Measurements from ENCODE around the gene UBE2J2.

DNA sequence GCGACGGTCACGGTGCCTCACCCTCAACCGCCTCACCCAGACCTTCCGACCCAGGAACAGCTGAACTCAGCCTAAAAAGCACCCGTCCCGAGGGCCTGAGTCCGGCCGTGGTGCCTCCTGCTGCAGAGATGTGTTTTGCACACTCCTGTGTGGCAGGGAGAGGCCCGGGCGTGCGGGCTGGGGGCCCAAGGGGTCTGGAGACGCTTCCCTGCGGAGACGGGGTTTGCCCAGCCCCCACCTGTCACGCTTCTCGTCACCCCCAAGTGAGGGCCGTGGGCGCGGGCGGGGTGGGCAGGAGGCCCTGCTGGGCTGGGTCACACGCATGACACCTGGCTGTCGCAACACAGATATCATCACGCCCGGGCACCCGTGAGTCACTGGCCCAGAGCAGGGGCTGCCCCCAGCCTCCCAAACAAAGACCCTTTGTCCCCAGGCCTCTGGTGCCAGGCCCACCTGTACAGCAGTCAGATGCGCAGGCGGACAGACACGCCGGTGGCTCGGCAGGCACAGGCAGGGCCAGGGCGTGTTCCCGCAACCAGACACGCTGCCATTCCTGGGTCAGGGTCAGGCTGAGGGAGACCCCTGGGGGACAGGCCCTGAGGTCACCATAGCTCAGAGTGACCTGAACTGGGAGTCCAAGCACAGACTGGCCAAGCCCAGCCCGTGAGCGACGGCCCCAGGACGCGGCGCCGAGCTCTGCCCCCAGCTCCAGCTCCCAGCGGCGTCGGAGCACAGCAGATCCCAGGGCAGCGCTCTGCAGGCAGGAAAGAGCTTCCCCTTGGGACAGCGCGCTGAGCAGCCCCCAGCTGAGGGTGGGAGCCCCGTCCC, 35.6 kb downstream of the UBE2J2 start:
- no peak for TF ChIP-seq POLR2A (IDR thresholded peaks at IDR 0.05; ENCODE audit: low read depth, low read length)
- TF ChIP-seq, protein P1, sequence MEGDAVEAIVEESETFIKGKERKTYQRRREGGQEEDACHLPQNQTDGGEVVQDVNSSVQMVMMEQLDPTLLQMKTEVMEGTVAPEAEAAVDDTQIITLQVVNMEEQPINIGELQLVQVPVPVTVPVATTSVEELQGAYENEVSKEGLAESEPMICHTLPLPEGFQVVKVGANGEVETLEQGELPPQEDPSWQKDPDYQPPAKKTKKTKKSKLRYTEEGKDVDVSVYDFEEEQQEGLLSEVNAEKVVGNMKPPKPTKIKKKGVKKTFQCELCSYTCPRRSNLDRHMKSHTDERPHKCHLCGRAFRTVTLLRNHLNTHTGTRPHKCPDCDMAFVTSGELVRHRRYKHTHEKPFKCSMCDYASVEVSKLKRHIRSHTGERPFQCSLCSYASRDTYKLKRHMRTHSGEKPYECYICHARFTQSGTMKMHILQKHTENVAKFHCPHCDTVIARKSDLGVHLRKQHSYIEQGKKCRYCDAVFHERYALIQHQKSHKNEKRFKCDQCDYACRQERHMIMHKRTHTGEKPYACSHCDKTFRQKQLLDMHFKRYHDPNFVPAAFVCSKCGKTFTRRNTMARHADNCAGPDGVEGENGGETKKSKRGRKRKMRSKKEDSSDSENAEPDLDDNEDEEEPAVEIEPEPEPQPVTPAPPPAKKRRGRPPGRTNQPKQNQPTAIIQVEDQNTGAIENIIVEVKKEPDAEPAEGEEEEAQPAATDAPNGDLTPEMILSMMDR (conservative IDR thresholded peaks at IDR 0.05; ENCODE audit: low read depth, low read length) = no peak

Measured in IMR-90 (cell line).